HepG2 (cell line): Measurements from ENCODE around the gene CEP131. TPM values are rescaled to one million over a fixed set of nuclear protein-coding genes. Genes with fewer than 3 reads are reported as not detected.

Source experiments
- AHR ChIP-seq: IDR thresholded peaks from 2 replicates; pipeline ENCODE4 v1.6.1; 2018; ENCODE audit warnings: missing genetic modification reagents, missing compliant biosample characterization
- DMTF1 ChIP-seq: sonication (generic); formaldehyde crosslinking; IDR thresholded peaks from 2 replicates; pipeline ENCODE4 v1.4.0; 2020; ENCODE audit warnings: mild to moderate bottlenecking, missing genetic modification reagents
- DRAP1 ChIP-seq: IDR thresholded peaks from 2 replicates; pipeline ENCODE4 v1.6.1; 2016; ENCODE audit warnings: missing genetic modification reagents, missing compliant biosample characterization
- EHMT2 ChIP-seq: fragments of 200-600 bp; sonication (generic); IDR thresholded peaks from 2 replicates; pipeline ENCODE4 v1.7.0; 2017; ENCODE audit warnings: antibody characterized with exemption, low read depth, low read length, borderline replicate concordance
- HHEX ChIP-seq: IDR thresholded peaks from 2 replicates; pipeline ENCODE4 v1.6.1; 2016; ENCODE audit warnings: control low read depth
- IRF2 ChIP-seq: IDR thresholded peaks from 2 replicates; pipeline ENCODE4 v1.6.1; 2018; ENCODE audit warnings: missing genetic modification reagents, missing compliant biosample characterization
- KDM2A ChIP-seq: sonication (generic); formaldehyde crosslinking; IDR thresholded peaks from 2 replicates; pipeline ENCODE4 v1.4.0; 2020; ENCODE audit warnings: low read depth, missing genetic modification reagents, borderline replicate concordance
- KLF15 ChIP-seq: sonication (generic); formaldehyde crosslinking; IDR thresholded peaks from 2 replicates; pipeline ENCODE4 v1.8.1; 2023; ENCODE audit warnings: borderline replicate concordance, mild to moderate bottlenecking, inconsistent platforms, missing genetic modification reagents, mixed read lengths
- MNT ChIP-seq: fragments of 450-650 bp; IDR thresholded peaks from 2 replicates; pipeline ENCODE4 v1.6.1; 2016
- NR2F1 ChIP-seq, 2 experiments: fragments of 450-650 bp in 1 of 2; formaldehyde crosslinking in 1 of 2; IDR thresholded peaks; 2 replicates each; pipeline versions ENCODE4 v1.5.0 to v1.6.1; 2016 to 2020; ENCODE audit warnings: mild to moderate bottlenecking in 1 of 2, missing compliant biosample characterization in 1 of 2, missing genetic modification reagents in 1 of 2, moderate library complexity in 1 of 2
- ONECUT2 ChIP-seq: sonication (generic); formaldehyde crosslinking; IDR thresholded peaks from 2 replicates; pipeline ENCODE4 v1.4.0; 2020; ENCODE audit warnings: missing genetic modification reagents
- TEAD2 ChIP-seq: sonication (generic); formaldehyde crosslinking; IDR thresholded peaks from 2 replicates; pipeline ENCODE4 v1.9.0; 2021; ENCODE audit warnings: missing genetic modification reagents
- TRAFD1 ChIP-seq: sonication (generic); formaldehyde crosslinking; IDR thresholded peaks from 2 replicates; pipeline ENCODE4 v1.5.1; 2020; ENCODE audit warnings: missing genetic modification reagents, mild to moderate bottlenecking, borderline replicate concordance
- XBP1 ChIP-seq: sonication (generic); formaldehyde crosslinking; IDR thresholded peaks from 2 replicates; pipeline ENCODE4 v1.5.0; 2020; ENCODE audit warnings: missing genetic modification reagents
- ZC3H13 ChIP-seq: sonication (generic); formaldehyde crosslinking; IDR thresholded peaks from 2 replicates; pipeline ENCODE4 v1.8.1; 2023; ENCODE audit warnings: mild to moderate bottlenecking, missing genetic modification reagents, moderate library complexity
- ZNF143 ChIP-seq: sonication (generic); formaldehyde crosslinking; IDR thresholded peaks from 2 replicates; pipeline ENCODE4 v1.4.0; 2020; ENCODE audit warnings: missing genetic modification reagents
- ZNF326 ChIP-seq: sonication (generic); formaldehyde crosslinking; IDR thresholded peaks from 2 replicates; pipeline ENCODE4 v1.4.0; 2020; ENCODE audit warnings: missing genetic modification reagents, borderline replicate concordance
- ZNF432 ChIP-seq: sonication (generic); formaldehyde crosslinking; IDR thresholded peaks from 2 replicates; pipeline ENCODE4 v1.5.0; 2020; ENCODE audit warnings: missing genetic modification reagents, mild to moderate bottlenecking, borderline replicate concordance
- ZNF501 ChIP-seq: sonication (generic); formaldehyde crosslinking; IDR thresholded peaks from 2 replicates; pipeline ENCODE4 v1.5.1; 2020; ENCODE audit warnings: mild to moderate bottlenecking, moderate library complexity, missing genetic modification reagents
- ZNF562 ChIP-seq: sonication (generic); formaldehyde crosslinking; IDR thresholded peaks from 2 replicates; pipeline ENCODE4 v1.8.0; 2022; ENCODE audit warnings: missing genetic modification reagents, borderline replicate concordance
- ZNF577 ChIP-seq: sonication (generic); formaldehyde crosslinking; IDR thresholded peaks from 2 replicates; pipeline ENCODE4 v1.4.0; 2020; ENCODE audit warnings: mild to moderate bottlenecking, low read depth, missing genetic modification reagents, borderline replicate concordance
- ZNF850 ChIP-seq: sonication (generic); formaldehyde crosslinking; conservative IDR thresholded peaks from 2 replicates; pipeline ENCODE4 v1.9.0; 2021; ENCODE audit warnings: mild to moderate bottlenecking, missing genetic modification reagents
- ZNF883 ChIP-seq: sonication (generic); formaldehyde crosslinking; IDR thresholded peaks from 2 replicates; pipeline ENCODE4 v1.5.1; 2020; ENCODE audit warnings: mild to moderate bottlenecking, missing genetic modification reagents; ENCODE audit errors: not compliant biosample characterization
- polyA plus RNA-seq, 8 experiments: library from polyadenylated mRNA; depleted of rRNA in 3 of 8; stranded (reverse) in 7 of 8; unstranded in 1 of 8; fragments of >200 nt; fragmentation: Illumina TruSeq in 4 of 8; extraction: Trizol in 4 of 8; gene quantifications; 2 replicates each; pipeline versions ENCODE4 v1.2.1 to v1.2.3, GENCODE V29; 2011 to 2016; ENCODE audit warnings: low read depth in 4 of 8, missing spikeins in 1 of 8, mixed read lengths in 1 of 8; ENCODE audit not compliant: insufficient read depth in 1 of 8
- total RNA-seq, 5 experiments: library from RNA; depleted of rRNA; stranded (reverse); fragments of >200 nt; fragmentation: Illumina TruSeq; extraction: Trizol; gene quantifications; 2 replicates each; pipeline ENCODE4 v1.2.3, GENCODE V29; 2016; ENCODE audit warnings: low read depth in 1 of 5

The CEP131 gene
- total and polyA plus RNA-seq, 2 of the 13 experiments (the other 11 are each of a cell fraction or from before 2014, with no cell fraction given), result 5.0 to 16.8 TPM

- no peak for TF ChIP-seq DMTF1 (CRISPR knock-in tag)
- no peak for TF ChIP-seq IRF2 (CRISPR knock-in tag)
- TF ChIP-seq ZC3H13 (CRISPR knock-in tag), result peak; percentile 86
- TF ChIP-seq HHEX, result no peak
- no peak for TF ChIP-seq XBP1 (CRISPR knock-in tag)
- TF ChIP-seq ZNF143 (CRISPR knock-in tag), result 0 out of 2 replicates have a peak, but pooled peaks have one; percentile 22
- TF ChIP-seq DRAP1 (CRISPR knock-in tag), result no peak
- TF ChIP-seq MNT, result no peak
- TF ChIP-seq TEAD2, result no peak
- TF ChIP-seq KLF15 (CRISPR knock-in tag), result no peak
- TF ChIP-seq ZNF432 (CRISPR knock-in tag), result no peak
- no peak for TF ChIP-seq ZNF562 (CRISPR knock-in tag)
- TF ChIP-seq EHMT2, result no peak
- TF ChIP-seq TRAFD1, result no peak
- peak; percentile 58; the same call in 1 of the 2 replicates for TF ChIP-seq KDM2A (CRISPR knock-in tag)
- no peak for TF ChIP-seq ZNF326 (CRISPR knock-in tag)
- peak; percentile 56 for TF ChIP-seq ZNF883
- TF ChIP-seq ZNF577, result no peak
- no peak for TF ChIP-seq ONECUT2 (CRISPR knock-in tag)
- TF ChIP-seq ZNF850 (CRISPR knock-in tag), result no peak
- TF ChIP-seq NR2F1 (CRISPR knock-in tag; IDR thresholded peaks at IDR 0.05), result no peak
- TF ChIP-seq ZNF501 (CRISPR knock-in tag), result peak; percentile 65; the same call in 1 of the 2 replicates
- TF ChIP-seq AHR, result no peak
Measured at GRCh38 chr17:81245024-81245664, 22.4 kb upstream of the CEP131 start (continued).
